Uterus (tissue), 2 donors: ENCODE data around the gene TXNDC11.

Experiments used
- POLR2A ChIP-seq, 2 donors: fragments of 450-650 bp; IDR thresholded peaks; one replicate each; pipeline ENCODE4 v1.6.1; 2016; ENCODE audit warnings: antibody characterized with exemption in 2 of 2, mild to moderate bottlenecking in 1 of 2, moderate library complexity in 1 of 2
- TF ChIP-seq, protein P1 (sequence below), 4 experiments: fragments of 200-600 bp in 2 of 4; fragments of 450-650 bp in 2 of 4; sonication (generic) in 2 of 4; IDR thresholded peaks; one replicate each; pipeline ENCODE4 v1.5.1; 2016 to 2019; ENCODE audit warnings: antibody characterized with exemption in 4 of 4, mild to moderate bottlenecking in 2 of 4, moderate library complexity in 1 of 4

DNA sequence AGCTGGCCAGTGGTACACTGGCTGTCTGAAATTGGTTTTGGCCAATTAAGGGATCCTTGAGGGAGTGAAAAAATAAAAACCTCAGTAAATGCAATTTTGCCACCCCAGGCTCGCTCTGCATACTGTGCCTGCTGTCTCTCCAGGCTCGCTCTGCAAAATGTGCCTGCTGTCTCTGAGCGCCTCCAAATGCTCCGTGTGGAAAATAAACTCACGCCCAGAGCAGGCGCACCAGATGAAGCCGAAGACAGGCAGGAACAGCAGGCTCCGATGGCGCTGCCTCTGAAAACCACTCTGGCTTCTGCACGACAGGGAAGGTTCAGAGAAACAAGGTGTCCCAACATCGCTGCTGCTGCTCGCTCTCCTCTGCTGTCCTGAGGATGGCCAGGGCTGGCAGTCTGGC is 45.3 kb downstream of the TXNDC11 start:
- TF ChIP-seq, protein P1, sequence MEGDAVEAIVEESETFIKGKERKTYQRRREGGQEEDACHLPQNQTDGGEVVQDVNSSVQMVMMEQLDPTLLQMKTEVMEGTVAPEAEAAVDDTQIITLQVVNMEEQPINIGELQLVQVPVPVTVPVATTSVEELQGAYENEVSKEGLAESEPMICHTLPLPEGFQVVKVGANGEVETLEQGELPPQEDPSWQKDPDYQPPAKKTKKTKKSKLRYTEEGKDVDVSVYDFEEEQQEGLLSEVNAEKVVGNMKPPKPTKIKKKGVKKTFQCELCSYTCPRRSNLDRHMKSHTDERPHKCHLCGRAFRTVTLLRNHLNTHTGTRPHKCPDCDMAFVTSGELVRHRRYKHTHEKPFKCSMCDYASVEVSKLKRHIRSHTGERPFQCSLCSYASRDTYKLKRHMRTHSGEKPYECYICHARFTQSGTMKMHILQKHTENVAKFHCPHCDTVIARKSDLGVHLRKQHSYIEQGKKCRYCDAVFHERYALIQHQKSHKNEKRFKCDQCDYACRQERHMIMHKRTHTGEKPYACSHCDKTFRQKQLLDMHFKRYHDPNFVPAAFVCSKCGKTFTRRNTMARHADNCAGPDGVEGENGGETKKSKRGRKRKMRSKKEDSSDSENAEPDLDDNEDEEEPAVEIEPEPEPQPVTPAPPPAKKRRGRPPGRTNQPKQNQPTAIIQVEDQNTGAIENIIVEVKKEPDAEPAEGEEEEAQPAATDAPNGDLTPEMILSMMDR (IDR thresholded peaks at IDR 0.05) = no peak
- no peak for TF ChIP-seq POLR2A (IDR thresholded peaks at IDR 0.05)
